NCI-H460 (cell line): ENCODE measurements around the gene OR5D16. TPM values are rescaled to one million over a fixed set of nuclear protein-coding genes. Genes with fewer than 3 reads are reported as not detected.

Source experiments
- small RNA-seq, 2 experiments: library from RNA; depleted of rRNA; stranded (forward); fragments of <200 nt; gene quantifications; one replicate each; pipeline ENCODE3, GENCODE V24; 2014
- total RNA-seq: library from RNA; depleted of rRNA; stranded (reverse); fragments of >200 nt; shearing (Covaris generic); gene quantifications from 2 replicates; pipeline ENCODE4 v1.2.3, GENCODE V29; 2014; rRNA removed

Gene OR5D16
- total RNA-seq, 1 experiment from 2014 or later = not detected

Small RNA genes lying within 50 kb of the gene (small RNA-seq; reads per million reads assigned to genes)
- gene AC036111.3 = 0 reads per million in 2 experiments

Other genes starting within 250 kb of the OR5D16 start
- not detected in 2 replicates for gene OR4C11, start 231.1 kb upstream of the OR5D16 start, total RNA-seq
- gene OR4P4, start 203.6 kb upstream of the OR5D16 start, total RNA-seq = not detected in 2 replicates
- not detected in 2 replicates for gene OR4S2, start 190.4 kb upstream of the OR5D16 start, total RNA-seq
- not detected in 2 replicates for gene OR4C6, start 176.6 kb upstream of the OR5D16 start, total RNA-seq
- not detected in 2 replicates for gene OR5D13, start 65.3 kb upstream of the OR5D16 start, total RNA-seq
- not detected in 2 replicates for gene OR5D14, start 43.2 kb upstream of the OR5D16 start, total RNA-seq
- not detected in 2 replicates for gene OR5L1, start 27.4 kb upstream of the OR5D16 start, total RNA-seq
- gene OR5D18, start 19.1 kb upstream of the OR5D16 start, total RNA-seq = not detected in 2 replicates
- gene OR5L2, start 11.5 kb upstream of the OR5D16 start, total RNA-seq = not detected in 2 replicates
- gene TRIM51, start 44.5 kb downstream of the OR5D16 start, total RNA-seq = not detected in 2 replicates
- gene OR5W2, start 75.8 kb downstream of the OR5D16 start, total RNA-seq = not detected in 2 replicates
- gene OR5I1, start 97.6 kb downstream of the OR5D16 start, total RNA-seq = not detected in 2 replicates
- not detected in 2 replicates for gene OR10AG1, start 131.2 kb downstream of the OR5D16 start, total RNA-seq
- gene OR5F1, start 155.9 kb downstream of the OR5D16 start, total RNA-seq = not detected in 2 replicates
- not detected in 2 replicates for gene OR5AS1, start 188.9 kb downstream of the OR5D16 start, total RNA-seq